HepG2 (cell line): ENCODE measurements around the gene HSPA1B. TPM values are rescaled to one million over a fixed set of nuclear protein-coding genes. Genes with fewer than 3 reads are reported as not detected.

ENCODE experiments used
- ATAC-seq: fragments of 200-7000 bp; cut with Tn5 transposase; 3 replicates; pipeline ENCODE4 v1.9.1; 2020; ENCODE audit warnings: mild to moderate bottlenecking, moderate library complexity
- BruUV-seq: library from RNA; stranded (reverse); fragments of 400-500 nt; replicated peaks from 2 replicates; lab custom pipeline; 2021; lab: Mats Ljungman, UMichigan
- CTCF ChIA-PET: fragments of 300-600 bp; formaldehyde crosslinking; extraction: SDS; loops from one replicate; lab custom pipeline; 2021; ENCODE audit warnings: low total read pairs, inconsistent platforms, low intra/inter-chr PET ratio; lab: Yijun Ruan, JAX
- POLR2A ChIA-PET: fragments of 350-600 bp; sonication (Branson Sonifier 250); formaldehyde crosslinking; loops from one replicate; lab custom pipeline; 2020; ENCODE audit warnings: antibody characterized with exemption, inconsistent platforms; lab: Yijun Ruan, JAX
- DNase-seq: peaks from one replicate; pipeline ENCODE4 v3.0.0-alpha.2; 2015; ENCODE audit warnings: low spot score
- FAIRE-seq: peaks from 3 replicates; lab custom pipeline; 2011; peaks lifted over from hg19 to GRCh38; lab: Jason Lieb, UNC
- H2AFZ ChIP-seq: one replicate; pipeline ENCODE4 v1.6.1; 2011; ENCODE audit warnings: low read length, inconsistent platforms
- H3K27ac ChIP-seq: fragments of 300-600 bp; 3 replicates; pipeline ENCODE4 v1.8.0; 2011; ENCODE audit warnings: mixed run types, mild to moderate bottlenecking, mixed read lengths, low read length, inconsistent platforms; ENCODE audit not compliant: insufficient read depth; ENCODE audit errors: extremely low read length
- H3K27me3 ChIP-seq, 2 experiments: fragments of 200-600 bp in 1 of 2; 2 replicates in 1 of 2; 3 replicates in 1 of 2; pipeline versions ENCODE4 v1.6.0 to v1.8.0; 2011; ENCODE audit warnings: low read length in 2 of 2, mild to moderate bottlenecking in 2 of 2, moderate library complexity in 2 of 2, inconsistent platforms in 1 of 2; ENCODE audit not compliant: insufficient read depth in 2 of 2, control insufficient read depth in 1 of 2
- H3K36me3 ChIP-seq, 2 experiments: fragments of 200-600 bp in 1 of 2; replicated peaks in 1 of 2; 2 replicates in 1 of 2; 3 replicates in 1 of 2; pipeline versions ENCODE4 v1.5.1 to v1.8.0; 2011; ENCODE audit warnings: low read length in 2 of 2, inconsistent platforms in 1 of 2; ENCODE audit not compliant: insufficient read depth in 2 of 2, control insufficient read depth in 1 of 2
- H3K4me1 ChIP-seq: 2 replicates; pipeline ENCODE4 v1.5.1; 2012; ENCODE audit warnings: low read length, inconsistent platforms; ENCODE audit not compliant: insufficient read depth
- H3K4me2 ChIP-seq: 2 replicates; pipeline ENCODE4 v1.6.0; 2011; ENCODE audit warnings: low read depth, low read length, inconsistent platforms
- H3K4me3 ChIP-seq, 3 experiments: fragments of 200-600 bp in 1 of 3; sonication (generic), shearing (Covaris generic) in 1 of 3; replicated peaks in 1 of 3; 2 replicates each; pipeline ENCODE4 v1.5.1; 2011 to 2016; ENCODE audit warnings: low read length in 3 of 3, inconsistent platforms in 2 of 3, low read depth in 2 of 3, mild to moderate bottlenecking in 2 of 3, control low read depth in 1 of 3, mixed read lengths in 1 of 3; ENCODE audit not compliant: insufficient read depth in 1 of 3
- H3K79me2 ChIP-seq: one replicate; pipeline ENCODE4 v1.6.1; 2011; ENCODE audit warnings: low read length, inconsistent platforms; ENCODE audit not compliant: insufficient read depth
- H3K9ac ChIP-seq: 2 replicates; pipeline ENCODE4 v1.6.0; 2011; ENCODE audit warnings: mild to moderate bottlenecking, low read depth, low read length, inconsistent platforms; ENCODE audit not compliant: insufficient read depth
- H3K9me3 ChIP-seq: 2 replicates; pipeline ENCODE4 v1.5.1; 2012; ENCODE audit warnings: mild to moderate bottlenecking, low read length
- H4K20me1 ChIP-seq: 2 replicates; pipeline ENCODE4 v1.6.0; 2011; ENCODE audit warnings: inconsistent platforms, mild to moderate bottlenecking, low read length, moderate library complexity; ENCODE audit not compliant: insufficient read depth
- BCL6 ChIP-seq: IDR thresholded peaks from 2 replicates; pipeline ENCODE4 v1.6.1; 2016; ENCODE audit warnings: missing genetic modification reagents, missing compliant biosample characterization
- FOXK2 ChIP-seq: fragments of 450-650 bp; IDR thresholded peaks from 2 replicates; pipeline ENCODE4 v1.6.1; 2016
- NR1H2 ChIP-seq: sonication (generic); formaldehyde crosslinking; IDR thresholded peaks from 2 replicates; pipeline ENCODE4 v1.8.1; 2022; ENCODE audit warnings: low read depth, missing genetic modification reagents, borderline replicate concordance
- PAX8 ChIP-seq: sonication (generic); formaldehyde crosslinking; IDR thresholded peaks from 2 replicates; pipeline ENCODE4 v1.8.0; 2022; ENCODE audit warnings: mild to moderate bottlenecking, missing genetic modification reagents, borderline replicate concordance
- PHB2 ChIP-seq: fragments of 450-650 bp; IDR thresholded peaks from 2 replicates; pipeline ENCODE4 v1.6.1; 2018; ENCODE audit not compliant: partially characterized antibody
- RFX5 ChIP-seq: IDR thresholded peaks from 2 replicates; pipeline ENCODE4 v1.6.1; 2011; ENCODE audit warnings: low read depth, low read length, improper control_type of control experiment
- ZNF329 ChIP-seq: sonication (generic); formaldehyde crosslinking; IDR thresholded peaks from 2 replicates; pipeline ENCODE4 v1.9.0; 2021; ENCODE audit warnings: low read depth, mild to moderate bottlenecking, missing genetic modification reagents
- ZNF333 ChIP-seq: sonication (generic); formaldehyde crosslinking; IDR thresholded peaks from 2 replicates; pipeline ENCODE4 v1.4.0; 2020; ENCODE audit warnings: mild to moderate bottlenecking, missing genetic modification reagents, borderline replicate concordance
- ZNF598 ChIP-seq: sonication (generic); formaldehyde crosslinking; IDR thresholded peaks from 2 replicates; pipeline ENCODE4 v1.5.1; 2020; ENCODE audit warnings: mild to moderate bottlenecking, missing genetic modification reagents, borderline replicate concordance
- ZNF770 ChIP-seq: sonication (generic); formaldehyde crosslinking; IDR thresholded peaks from 2 replicates; pipeline ENCODE4 v1.5.0; 2020; ENCODE audit warnings: mild to moderate bottlenecking, missing genetic modification reagents
- ZSCAN5A ChIP-seq: sonication (generic); formaldehyde crosslinking; IDR thresholded peaks from 2 replicates; pipeline ENCODE4 v1.8.0; 2022; ENCODE audit warnings: mild to moderate bottlenecking, missing genetic modification reagents, borderline replicate concordance
- WGBS: methylation state at CpG from one replicate; pipeline ENCODE4 v1.1.6; 2017; ENCODE audit warnings: low lambda C conversion rate; 5-methylcytosine and 5-hydroxymethylcytosine counted together
- in situ Hi-C: cut with HindIII; loops from 2 replicates; pipeline ENCODE4 v1.10.0; 2017; ENCODE audit warnings: low pct_unique_long_range_greater_than_20kb; ENCODE audit not compliant: extremely low pct_ligation_motif_present
- intact Hi-C: fragments of 100-400 bp; cut with micrococcal nuclease; formaldehyde crosslinking; loops from one replicate; pipeline ENCODE4 v1.10.0; 2022; ENCODE audit not compliant: unreplicated experiment
- polyA plus RNA-seq, 8 experiments: library from polyadenylated mRNA; depleted of rRNA in 3 of 8; stranded (reverse) in 7 of 8; unstranded in 1 of 8; fragments of >200 nt; fragmentation: Illumina TruSeq in 4 of 8; extraction: Trizol in 4 of 8; gene quantifications; 2 replicates each; pipeline versions ENCODE4 v1.2.1 to v1.2.3, GENCODE V29; 2011 to 2016; ENCODE audit warnings: low read depth in 4 of 8, missing spikeins in 1 of 8, mixed read lengths in 1 of 8; ENCODE audit not compliant: insufficient read depth in 1 of 8
- total RNA-seq, 5 experiments: library from RNA; depleted of rRNA; stranded (reverse); fragments of >200 nt; fragmentation: Illumina TruSeq; extraction: Trizol; gene quantifications; 2 replicates each; pipeline ENCODE4 v1.2.3, GENCODE V29; 2016; ENCODE audit warnings: low read depth in 1 of 5
- TF ChIP-seq, protein P1 (sequence below): sonication (generic); formaldehyde crosslinking; IDR thresholded peaks from 2 replicates; pipeline ENCODE4 v1.4.0; 2020; ENCODE audit warnings: missing genetic modification reagents
- TF ChIP-seq, protein P2 (sequence below): sonication (generic); formaldehyde crosslinking; IDR thresholded peaks from 2 replicates; pipeline ENCODE4 v1.4.0; 2020; ENCODE audit warnings: missing genetic modification reagents, borderline replicate concordance

HSPA1B gene
- total and polyA plus RNA-seq, 2 of the 13 experiments (the other 11 are each of a cell fraction or from before 2014, with no cell fraction given) = 26.0 to 186 TPM

DNA sequence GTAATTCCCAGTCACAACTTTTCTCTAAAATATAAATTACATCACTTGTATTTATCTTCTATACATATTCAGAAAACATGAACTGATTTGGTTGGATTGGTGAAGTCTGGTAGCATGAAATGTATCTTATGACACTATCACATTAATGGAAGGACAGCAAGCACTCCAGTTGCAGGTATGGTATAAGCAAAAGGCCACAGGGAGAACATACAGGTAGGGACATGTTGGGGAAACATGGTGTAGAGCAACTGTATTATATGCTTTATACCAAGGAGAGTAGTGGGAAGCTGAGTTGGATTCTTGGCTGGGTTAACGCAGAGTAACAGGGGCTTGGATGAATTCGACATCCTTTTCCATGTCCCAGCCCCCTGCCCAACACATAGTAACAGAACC lies 30.5 kb upstream of the HSPA1B start:
- POLR2A ChIA-PET = interaction anchor here (1.1 to 4.3 kb wide), 7 partner anchors 9 to 59 kb away, joined by 3 to 77 read pairs (median 14); partner anchors contain the start of genes CLIC1, HSPA1A, HSPA1L and LSM2
- in situ Hi-C loops = no loop called here
- peaks cover 22% of the 10 kb centered on the region for H3K79me2 ChIP-seq
- H2AFZ ChIP-seq = no peak overlapping the region
- peaks cover 25% of the 10 kb centered on the region for H3K4me1 ChIP-seq
- BruUV-seq = no TSS peak
- CTCF ChIA-PET = no interaction called here
- 100% methylated on average over 2 of the region's 2 CpGs for WGBS
- peaks cover under 1 to 23% of the 10 kb centered on the region in 2 experiments; a peak in 4 of 5 replicates for H3K36me3 ChIP-seq
- no peaks in the 10 kb centered on the region; a peak in 1 of 5 replicates for H3K27me3 ChIP-seq
- FAIRE-seq (no peak), DNase-seq (no peak), ATAC-seq (no peak)
- H3K4me3 ChIP-seq = no peak overlapping the region
- H4K20me1 ChIP-seq = no peaks in the 10 kb centered on the region
- no peaks in the 10 kb centered on the region for H3K9me3 ChIP-seq
- intact Hi-C loops = no loop called here
- no peak overlapping the region for H3K4me2 ChIP-seq
- H3K9ac ChIP-seq = no peak overlapping the region
- H3K27ac ChIP-seq = no peak overlapping the region
- no peak for TF ChIP-seq RFX5
- no peak for TF ChIP-seq NR1H2 (CRISPR knock-in tag)
- no peak for TF ChIP-seq PHB2
- no peak for TF ChIP-seq ZNF598
- TF ChIP-seq ZNF770 (CRISPR knock-in tag) = no peak
- no peak for TF ChIP-seq FOXK2
- TF ChIP-seq ZNF333 = no peak
- TF ChIP-seq, protein P1, sequence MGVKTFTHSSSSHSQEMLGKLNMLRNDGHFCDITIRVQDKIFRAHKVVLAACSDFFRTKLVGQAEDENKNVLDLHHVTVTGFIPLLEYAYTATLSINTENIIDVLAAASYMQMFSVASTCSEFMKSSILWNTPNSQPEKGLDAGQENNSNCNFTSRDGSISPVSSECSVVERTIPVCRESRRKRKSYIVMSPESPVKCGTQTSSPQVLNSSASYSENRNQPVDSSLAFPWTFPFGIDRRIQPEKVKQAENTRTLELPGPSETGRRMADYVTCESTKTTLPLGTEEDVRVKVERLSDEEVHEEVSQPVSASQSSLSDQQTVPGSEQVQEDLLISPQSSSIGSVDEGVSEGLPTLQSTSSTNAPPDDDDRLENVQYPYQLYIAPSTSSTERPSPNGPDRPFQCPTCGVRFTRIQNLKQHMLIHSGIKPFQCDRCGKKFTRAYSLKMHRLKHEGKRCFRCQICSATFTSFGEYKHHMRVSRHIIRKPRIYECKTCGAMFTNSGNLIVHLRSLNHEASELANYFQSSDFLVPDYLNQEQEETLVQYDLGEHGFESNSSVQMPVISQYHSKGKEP (CRISPR knock-in tag) = no peak
- no peak for TF ChIP-seq ZNF329 (CRISPR knock-in tag)
- TF ChIP-seq PAX8 (CRISPR knock-in tag) = no peak
- no peak for TF ChIP-seq BCL6 (CRISPR knock-in tag)
- TF ChIP-seq, protein P2, sequence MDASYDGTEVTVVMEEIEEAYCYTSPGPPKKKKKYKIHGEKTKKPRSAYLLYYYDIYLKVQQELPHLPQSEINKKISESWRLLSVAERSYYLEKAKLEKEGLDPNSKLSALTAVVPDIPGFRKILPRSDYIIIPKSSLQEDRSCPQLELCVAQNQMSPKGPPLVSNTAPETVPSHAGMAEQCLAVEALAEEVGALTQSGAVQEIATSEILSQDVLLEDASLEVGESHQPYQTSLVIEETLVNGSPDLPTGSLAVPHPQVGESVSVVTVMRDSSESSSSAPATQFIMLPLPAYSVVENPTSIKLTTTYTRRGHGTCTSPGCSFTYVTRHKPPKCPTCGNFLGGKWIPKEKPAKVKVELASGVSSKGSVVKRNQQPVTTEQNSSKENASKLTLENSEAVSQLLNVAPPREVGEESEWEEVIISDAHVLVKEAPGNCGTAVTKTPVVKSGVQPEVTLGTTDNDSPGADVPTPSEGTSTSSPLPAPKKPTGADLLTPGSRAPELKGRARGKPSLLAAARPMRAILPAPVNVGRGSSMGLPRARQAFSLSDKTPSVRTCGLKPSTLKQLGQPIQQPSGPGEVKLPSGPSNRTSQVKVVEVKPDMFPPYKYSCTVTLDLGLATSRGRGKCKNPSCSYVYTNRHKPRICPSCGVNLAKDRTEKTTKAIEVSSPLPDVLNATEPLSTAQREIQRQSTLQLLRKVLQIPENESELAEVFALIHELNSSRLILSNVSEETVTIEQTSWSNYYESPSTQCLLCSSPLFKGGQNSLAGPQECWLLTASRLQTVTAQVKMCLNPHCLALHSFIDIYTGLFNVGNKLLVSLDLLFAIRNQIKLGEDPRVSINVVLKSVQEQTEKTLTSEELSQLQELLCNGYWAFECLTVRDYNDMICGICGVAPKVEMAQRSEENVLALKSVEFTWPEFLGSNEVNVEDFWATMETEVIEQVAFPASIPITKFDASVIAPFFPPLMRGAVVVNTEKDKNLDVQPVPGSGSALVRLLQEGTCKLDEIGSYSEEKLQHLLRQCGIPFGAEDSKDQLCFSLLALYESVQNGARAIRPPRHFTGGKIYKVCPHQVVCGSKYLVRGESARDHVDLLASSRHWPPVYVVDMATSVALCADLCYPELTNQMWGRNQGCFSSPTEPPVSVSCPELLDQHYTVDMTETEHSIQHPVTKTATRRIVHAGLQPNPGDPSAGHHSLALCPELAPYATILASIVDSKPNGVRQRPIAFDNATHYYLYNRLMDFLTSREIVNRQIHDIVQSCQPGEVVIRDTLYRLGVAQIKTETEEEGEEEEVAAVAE (CRISPR knock-in tag) = no peak
- TF ChIP-seq ZSCAN5A (CRISPR knock-in tag) = no peak
